NCI-H2227 (cell line): ENCODE results near the gene INTS14.
"Not testable (repeated sequence)": the region's sequence is repeated elsewhere in the genome, so short reads cannot be mapped to it uniquely, and the experiment has no call there.

Source experiments
- DNase-seq: peaks from one replicate; lab custom pipeline; 2025; ENCODE audit not compliant: unreplicated experiment; lab: John Stamatoyannopoulos, UW

Gene INTS14

GRCh38 chr15:65579762-65580161 is 31.2 kb downstream of the INTS14 start:
- no peak for DNase-seq

DNA sequence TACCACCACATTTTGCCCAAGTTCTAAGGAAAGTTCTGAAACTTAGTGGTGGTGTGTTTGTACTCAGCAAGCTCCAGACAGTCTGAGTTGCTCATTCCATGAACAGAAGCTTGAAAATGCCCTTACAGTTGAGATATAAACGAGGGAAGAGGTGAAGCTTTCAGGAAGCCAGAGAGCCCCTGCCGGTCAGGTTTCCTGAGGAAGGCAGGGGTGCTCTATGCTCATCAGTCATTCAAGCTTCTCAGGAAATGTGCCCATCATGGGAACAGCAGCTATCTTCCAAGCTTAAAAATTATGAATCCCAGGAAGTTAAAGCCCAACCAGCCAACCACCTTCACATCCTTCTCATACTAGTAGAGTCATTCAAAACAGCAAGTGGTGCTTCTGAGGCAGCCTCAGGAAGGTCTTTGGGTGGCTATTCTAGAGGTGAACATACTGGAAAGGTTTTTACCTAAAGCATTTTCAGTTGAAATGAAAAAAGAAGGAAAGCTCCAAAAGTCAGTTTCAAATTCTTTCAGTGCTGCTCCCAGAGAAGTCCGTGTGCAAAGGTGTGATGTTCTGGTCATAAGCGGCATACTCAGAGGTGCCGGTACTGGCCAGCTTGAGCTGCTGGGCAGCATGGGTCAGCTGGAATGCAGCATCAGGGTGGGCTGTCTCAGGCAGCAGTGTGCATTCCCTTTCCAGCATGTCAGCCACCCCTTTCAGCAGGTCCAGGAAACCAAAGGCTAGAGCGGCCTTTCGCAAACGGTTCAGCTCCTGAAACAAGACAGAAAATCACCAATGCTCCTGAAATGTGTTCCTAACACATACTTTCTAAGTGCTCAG is 31.8 kb downstream of the INTS14 start:
- no peak for DNase-seq

DNA sequence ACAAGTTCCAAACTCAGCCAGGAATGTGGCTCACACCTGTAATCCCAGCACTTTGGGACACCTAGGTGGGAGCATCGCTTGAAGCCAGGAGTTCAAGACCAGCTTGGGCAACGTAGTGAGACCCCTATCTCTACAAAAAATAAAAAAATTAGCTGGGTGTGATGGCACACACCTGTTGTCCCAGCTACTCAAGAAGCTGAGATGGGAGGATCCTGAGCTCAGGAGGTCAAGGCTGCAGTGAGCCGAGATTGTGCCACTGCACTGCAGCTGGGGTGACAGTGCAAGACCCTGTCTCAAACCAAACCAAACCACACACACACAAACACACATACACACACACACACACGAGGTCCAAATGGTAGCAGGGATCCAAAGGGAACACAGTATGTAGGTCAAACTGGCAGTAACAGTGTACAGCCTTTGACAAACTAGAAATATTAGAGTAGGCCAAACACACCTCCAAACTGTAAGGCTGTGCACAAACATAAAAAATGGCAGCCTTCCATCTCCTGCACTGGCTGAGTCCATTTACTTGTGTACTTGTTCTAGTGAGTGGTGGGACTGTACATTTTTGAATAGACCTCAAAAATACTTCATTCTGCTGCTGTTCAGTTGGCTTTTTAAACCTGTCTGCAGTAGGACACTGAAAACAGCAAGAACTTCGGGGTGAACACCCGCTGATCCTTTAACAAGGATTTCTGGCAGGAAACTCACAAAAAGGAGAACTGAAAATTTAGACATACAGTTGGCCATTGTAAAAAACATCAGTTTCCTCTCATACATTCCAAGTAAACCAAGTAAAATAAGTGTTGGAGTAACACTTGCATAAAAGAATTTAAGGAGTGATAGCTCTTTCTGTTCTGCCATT is 33.6 kb downstream of the INTS14 start:
- DNase-seq: no peak

DNA sequence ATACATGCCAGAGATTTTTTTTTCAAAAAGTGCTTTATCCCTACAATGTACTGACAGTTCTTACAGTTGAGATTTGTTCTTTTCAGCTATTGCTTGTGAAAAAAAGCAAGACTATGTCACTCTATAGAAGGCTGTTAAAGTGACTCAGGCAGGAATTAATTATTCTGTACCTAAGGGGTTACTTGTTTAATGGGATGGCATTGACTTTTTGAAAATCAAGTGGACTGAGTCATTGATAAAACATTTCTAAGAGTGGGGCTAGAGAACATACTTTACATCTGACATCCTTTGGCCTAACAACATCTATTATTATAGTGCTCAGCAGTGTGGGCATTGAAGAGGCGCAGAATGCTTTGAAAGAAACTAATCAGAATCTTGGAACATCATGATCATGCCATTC is 34.3 kb downstream of the INTS14 start:
- DNase-seq: no peak

- DNase-seq: no peak
Observed at GRCh38 chr15:65571971-65572370, 39.0 kb downstream of the INTS14 start.

GRCh38 chr15:65569728-65570127 is 41.2 kb downstream of the INTS14 start:
- DNase-seq: no peak

DNA sequence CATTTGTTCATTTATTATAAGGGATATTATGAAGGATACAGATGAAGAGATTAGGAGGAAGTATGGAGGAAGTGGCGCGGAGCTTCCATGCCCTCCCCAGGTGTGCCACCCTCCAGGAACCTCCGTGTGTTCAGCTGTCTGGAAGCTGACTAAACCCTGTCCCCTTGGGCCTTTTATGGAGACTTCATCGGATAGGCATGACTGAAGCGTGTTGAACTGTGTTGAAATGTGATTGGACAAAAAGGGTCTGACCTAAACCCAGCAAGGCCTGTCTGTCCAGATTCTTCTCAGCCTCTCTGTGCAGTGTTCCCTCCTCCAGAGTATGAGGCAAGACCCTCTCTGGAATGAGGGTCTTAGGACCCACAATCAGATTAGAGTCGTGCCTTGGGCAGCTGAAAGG is 49.0 kb downstream of the INTS14 start:
- no peak for DNase-seq

GRCh38 chr15:65559941-65560340 is 51.0 kb downstream of the INTS14 start:
- DNase-seq: no peak

DNA sequence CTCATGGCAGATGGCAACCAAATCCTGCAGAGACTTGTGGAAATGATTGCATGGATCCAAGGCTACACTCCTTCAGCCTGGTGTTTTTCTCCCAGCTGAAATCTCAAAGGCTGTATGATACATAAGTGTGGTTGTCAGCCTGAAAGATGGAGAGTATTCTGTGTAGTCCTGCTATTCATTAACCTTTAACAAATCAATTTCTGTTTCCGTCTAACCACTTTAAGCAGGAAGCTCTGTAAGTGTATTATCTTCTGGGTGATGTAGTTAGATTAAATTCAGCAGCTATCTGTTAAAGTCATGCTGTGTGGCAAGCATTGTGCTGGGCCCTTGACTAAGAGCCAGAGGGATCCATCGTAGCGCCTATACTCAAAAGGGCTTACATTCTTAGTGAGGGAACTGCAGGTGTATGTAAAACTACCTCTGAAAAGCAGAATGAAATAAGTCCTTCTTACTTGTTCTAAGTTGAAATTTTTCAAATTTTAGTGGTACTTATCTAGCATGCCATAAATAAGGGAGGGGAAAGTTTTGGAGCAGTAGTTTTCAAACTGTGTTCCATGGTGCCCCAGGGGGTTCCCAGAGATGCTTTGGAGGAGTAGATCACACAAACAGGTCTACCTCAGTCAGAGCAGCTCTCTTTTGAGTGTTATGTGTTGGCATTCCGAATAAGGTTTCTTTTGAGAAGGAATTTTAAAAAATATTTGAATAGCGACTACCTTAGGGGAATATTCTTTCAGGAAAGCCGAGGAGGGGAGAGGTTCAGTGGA is 51.8 kb downstream of the INTS14 start:
- no peak for DNase-seq

- DNase-seq: no peak
Observed at GRCh38 chr15:65558336-65558735, 52.6 kb downstream of the INTS14 start.

DNA sequence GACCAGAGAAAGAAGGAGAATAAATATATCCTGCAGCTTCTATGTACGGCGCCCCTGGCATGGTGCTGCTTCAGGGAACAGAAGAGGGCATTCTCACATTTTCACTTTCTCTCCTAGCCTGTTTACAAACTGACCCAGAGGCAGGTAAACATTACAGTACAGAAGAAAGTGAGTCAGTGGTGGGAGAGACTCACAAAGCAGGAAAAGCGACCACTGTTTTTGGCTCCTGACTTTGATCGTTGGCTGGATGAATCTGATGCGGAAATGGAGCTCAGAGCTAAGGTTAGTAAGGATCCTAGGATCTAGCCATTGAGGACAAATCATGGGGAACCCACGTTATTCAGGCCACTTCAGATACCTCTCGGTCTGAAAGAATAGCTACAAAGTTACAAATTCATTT is 54.3 kb downstream of the INTS14 start:
- DNase-seq: no peak

DNA sequence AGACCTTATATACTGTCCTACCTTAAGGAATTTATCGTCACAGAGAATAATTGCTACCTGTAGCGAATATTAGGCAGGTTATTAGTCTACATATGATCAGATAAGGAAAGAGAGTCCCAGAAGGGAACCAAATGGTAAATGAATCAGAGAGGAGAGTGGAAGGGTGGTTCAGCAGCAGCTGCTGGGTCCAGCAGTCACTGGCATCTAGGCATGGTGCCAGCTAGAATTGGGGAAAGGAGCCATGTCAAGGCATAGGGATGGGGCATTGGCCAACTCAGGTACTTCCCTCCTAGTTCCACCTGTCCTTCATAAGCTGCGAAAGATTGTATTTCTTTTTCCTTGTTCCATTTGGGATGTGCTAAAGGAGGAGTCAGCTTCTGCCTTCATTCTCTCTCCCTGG is 57.2 kb downstream of the INTS14 start:
- no peak for DNase-seq

GRCh38 chr15:65552851-65553250 is 58.1 kb downstream of the INTS14 start:
- DNase-seq: not testable (repeated sequence)

DNA sequence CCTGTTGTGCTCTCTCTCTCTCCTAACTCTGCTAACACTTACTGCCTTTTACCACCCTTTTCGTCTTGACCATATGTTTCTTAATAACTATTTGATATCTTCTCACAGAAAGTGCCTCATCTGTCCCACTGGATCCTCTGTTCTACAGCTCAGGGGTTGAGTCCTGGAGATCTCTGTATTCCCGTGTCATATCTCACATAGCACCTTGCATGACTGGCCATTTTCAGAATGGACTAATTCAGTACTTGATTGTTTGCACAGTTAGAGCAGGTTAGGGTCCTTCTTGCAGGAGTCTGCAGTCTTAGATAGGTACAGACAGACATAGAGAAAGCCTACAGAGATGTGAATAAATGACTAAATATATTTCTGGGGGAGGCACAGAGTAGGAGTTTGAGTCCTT is 59.7 kb downstream of the INTS14 start:
- no peak for DNase-seq

DNA sequence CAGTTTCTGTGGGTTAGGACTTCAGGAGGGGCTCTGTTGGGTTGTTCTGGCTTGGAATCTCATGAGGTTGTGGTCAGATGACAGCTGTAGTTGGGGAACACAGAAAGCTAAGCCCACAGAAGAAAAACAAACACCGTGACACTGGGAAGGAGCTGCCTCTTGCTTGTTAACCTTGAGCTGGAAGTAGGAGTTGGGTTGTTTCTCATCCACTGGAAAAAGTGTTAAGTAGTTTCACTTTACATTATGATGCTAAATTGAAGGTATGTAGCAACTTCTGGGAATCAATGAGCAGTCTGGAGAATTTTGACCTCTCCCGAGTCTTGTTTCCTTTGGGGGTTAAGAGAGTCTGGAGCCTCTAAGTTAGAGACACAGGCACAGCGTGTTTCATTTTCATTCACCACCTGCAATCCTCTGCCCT is 60.2 kb downstream of the INTS14 start:
- no peak for DNase-seq

DNA sequence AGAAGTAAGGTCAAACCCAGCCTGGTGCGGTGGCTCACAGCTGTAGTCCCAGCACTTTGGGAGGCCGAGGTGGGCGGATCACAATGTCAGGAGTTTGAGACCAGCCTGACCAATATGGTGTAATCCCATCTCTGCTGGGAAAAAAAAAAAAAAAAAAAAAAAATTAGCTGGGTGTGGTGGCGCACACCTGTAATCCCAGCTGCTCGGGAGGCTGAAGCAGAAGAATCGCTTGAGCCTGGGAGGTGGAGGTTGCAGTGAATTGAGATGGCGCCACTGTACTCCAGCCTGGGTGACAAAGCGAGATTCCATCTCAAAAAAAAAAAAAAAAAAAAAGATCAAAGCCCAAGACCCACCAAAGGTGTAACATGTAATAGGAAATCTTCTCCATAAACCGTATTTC is 61.6 kb downstream of the INTS14 start:
- not testable (repeated sequence) for DNase-seq

- no peak for DNase-seq
Observed at GRCh38 chr15:65547841-65548240, 63.1 kb downstream of the INTS14 start.

- no peak for DNase-seq
Observed at GRCh38 chr15:65541231-65541820, 69.6 kb downstream of the INTS14 start.

DNA sequence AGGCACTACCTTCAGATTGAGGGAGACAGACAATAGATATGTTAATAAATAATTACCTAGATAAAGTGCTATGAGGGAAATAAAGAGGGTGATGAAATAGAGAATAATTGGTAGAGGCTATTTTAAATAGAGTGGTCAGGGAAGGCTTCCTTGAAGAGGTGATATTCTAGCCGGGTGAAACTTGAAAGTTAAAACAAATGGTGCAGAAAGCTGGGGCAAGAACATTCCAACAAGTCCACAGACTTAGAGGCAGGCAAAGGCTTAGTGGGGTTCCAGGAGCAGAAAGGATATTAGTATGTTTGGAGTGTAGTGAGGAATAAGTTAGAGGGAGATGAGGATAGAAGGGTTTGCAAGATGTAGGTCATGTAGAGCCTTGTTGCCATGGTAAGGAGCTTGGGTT is 70.6 kb downstream of the INTS14 start:
- DNase-seq: no peak

- DNase-seq: no peak
Observed at GRCh38 chr15:65535192-65535591, 75.7 kb downstream of the INTS14 start.
